OCI-M1 (cell line): ENCODE measurements around the gene PPP1R9A.

Source experiments
- DNase-seq: peaks from one replicate; lab custom pipeline; 2025; lab: John Stamatoyannopoulos, UW

PPP1R9A gene

DNA sequence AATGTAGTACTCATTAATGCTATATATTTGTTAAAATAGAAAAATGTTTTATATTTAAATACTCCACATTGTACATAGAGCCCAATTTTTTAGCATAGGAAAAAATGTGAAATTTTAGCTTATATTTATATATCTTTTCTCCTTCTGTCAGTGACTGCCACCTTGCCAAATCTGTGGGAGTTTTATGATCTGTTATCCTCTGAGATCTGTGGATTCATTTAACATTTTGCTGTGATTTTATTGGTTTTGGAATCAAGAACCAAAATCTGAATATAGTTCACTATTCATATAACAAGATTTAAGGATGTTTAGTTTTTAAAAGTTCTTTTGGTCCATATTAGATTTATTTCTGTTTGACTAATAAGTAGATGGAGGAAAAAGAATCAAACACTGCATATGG lies 127.9 kb downstream of the PPP1R9A start:
- DNase-seq: no peak

DNA sequence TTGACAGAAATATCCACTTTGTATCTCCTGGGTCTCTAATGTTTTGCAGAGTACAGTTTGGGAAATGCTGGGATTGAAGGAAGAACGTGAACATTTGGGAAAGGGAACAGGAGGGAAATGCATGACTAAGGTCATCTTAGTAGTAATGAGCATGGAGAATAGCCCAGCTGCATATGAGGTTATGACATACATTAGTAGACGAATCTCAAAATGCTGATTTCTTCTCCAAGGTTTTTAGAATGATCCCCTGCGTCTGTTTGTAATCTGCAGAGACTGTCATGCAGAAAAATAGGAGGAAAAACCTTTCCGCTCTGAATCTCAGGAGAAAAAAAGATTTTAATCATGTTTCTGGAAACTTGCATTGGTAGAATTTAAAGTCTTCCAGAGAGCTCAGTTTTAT lies 133.6 kb downstream of the PPP1R9A start:
- no peak for DNase-seq

DNA sequence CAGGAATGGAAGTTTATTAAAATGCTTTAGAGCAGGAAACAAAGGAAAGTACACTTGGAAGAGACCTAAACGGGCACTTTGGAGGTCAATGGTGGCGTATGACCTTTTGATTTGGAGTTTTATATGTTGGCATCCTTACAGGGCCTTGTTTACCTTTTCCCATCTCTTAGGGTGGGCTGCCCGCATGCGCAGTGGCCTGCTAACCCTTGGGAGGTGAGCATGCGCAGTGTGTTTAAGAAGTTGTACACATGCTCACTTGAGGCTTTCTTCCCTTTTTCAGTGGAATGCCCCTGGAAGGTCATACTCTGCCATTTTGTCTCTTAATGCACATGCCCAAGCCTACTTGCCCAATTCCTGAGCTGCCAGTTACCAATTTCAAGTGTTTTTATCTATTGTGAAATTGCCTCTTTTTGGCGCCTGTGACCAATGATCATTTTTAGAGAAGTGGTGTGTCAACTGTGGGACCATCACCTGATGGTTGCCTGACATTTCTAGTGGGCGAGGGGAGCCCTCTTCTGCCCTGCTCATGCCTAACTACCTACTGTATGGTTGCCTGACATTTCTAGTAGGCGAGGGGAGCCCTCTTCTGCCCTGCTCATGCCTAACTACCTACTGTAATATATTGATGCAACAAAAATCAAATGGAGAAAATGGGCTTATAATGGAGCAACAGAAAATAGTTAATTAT lies 138.0 kb downstream of the PPP1R9A start:
- DNase-seq: peak; percentile 71

DNA sequence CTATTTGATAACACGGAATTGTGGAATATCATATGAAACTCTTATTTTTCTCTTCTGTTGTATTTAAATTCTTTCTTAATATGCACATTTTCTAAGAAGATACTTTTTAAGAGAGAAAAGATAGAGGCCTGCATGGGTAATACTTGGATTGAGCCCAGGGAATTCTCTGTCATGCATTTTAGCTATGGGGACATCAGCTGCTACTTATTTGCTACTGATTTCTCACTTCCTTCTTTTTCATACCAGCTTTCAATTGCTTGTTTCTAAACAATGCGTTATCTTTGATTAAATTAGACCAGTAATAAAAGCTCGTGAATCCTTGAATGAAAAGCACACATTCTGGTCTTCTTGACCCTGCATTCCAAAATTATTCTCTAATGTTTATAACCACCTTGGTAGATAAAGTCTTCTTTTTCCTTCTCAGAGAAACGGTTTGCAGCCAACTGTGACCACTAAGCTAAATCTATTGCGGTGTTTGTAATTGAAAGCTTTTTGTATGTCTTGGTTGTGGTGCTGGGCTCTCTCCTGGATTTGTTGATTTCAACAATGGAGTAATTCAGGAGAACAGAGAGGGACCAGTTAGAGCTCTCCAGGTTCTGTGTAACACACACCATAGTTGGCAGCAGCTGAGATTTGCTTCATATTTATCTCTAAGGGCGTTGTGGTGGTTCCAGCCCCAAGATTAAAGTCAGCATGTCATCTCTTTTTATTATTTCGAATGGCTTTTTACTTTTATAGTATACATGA lies 139.3 kb downstream of the PPP1R9A start:
- DNase-seq: no peak

- no peak for DNase-seq
Observed at GRCh38 chr7:95047291-95047690, 139.9 kb downstream of the PPP1R9A start.

- no peak for DNase-seq
Observed at GRCh38 chr7:95052566-95053094, 145.2 kb downstream of the PPP1R9A start.

DNA sequence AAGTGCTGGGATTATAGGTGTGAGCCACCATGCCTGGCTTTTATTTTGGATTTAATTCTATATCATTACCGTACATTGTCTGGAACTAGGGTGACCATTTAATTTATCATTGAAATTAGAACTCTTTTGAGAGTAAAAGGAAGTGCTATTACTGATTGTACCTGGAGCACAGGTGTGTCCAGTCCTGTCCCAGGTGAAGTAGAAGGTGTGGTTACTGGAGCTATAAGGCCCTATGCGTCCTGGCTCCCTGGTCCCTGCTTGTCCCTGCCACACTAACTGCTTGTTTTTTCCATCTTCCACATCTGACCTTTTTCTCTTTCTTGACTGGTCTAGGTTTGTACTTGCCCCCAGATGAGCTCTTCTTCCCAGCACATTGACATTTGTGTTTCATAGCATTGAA lies 147.0 kb downstream of the PPP1R9A start:
- no peak for DNase-seq

GRCh38 chr7:95055295-95055694 lies 147.9 kb downstream of the PPP1R9A start:
- no peak for DNase-seq

- no peak for DNase-seq
Observed at GRCh38 chr7:95056107-95056739, 148.8 kb downstream of the PPP1R9A start.

DNA sequence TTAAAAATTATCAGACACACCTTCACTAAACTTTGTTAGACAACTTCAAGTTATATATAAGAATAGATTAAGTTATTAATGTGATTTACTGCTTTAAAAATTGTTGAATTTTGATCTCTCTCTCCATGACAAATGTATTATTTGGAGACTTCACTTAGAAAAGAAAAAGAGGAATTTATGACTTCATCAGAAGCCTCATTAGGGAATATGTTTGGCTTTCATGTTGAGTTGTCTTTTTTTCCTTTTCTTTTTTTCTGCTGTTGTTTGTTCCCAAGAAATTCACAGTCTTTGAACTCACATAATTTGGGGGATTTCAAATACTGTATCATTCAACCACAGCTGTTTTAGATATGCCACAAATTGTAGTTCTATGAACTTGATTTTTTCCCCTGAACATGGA lies 149.5 kb downstream of the PPP1R9A start:
- DNase-seq: no peak

DNA sequence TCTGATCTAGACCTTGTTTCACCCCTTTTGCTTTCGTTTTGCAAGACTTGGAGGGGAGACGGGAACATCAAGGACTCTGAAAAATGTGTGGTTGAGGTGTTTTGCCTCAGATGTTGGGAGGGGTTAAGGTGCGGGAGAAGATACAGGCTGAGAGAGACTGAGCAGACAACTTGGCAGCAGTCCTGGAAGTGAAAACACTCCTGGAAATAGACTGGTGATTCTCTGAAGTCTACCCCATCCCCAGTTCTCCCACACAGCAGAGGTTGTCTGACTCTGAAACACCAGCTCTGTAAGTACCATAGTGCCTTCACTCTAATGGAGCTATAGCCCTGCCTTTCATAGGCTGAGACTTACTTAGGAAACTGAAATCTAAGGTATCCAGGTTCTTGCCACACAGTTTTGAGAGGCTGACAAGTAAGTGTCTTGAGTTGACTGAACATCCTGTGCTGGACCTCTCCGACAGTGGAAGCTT lies 152.5 kb downstream of the PPP1R9A start:
- DNase-seq: no peak

GRCh38 chr7:95062901-95063300 lies 155.5 kb downstream of the PPP1R9A start:
- no peak for DNase-seq

DNA sequence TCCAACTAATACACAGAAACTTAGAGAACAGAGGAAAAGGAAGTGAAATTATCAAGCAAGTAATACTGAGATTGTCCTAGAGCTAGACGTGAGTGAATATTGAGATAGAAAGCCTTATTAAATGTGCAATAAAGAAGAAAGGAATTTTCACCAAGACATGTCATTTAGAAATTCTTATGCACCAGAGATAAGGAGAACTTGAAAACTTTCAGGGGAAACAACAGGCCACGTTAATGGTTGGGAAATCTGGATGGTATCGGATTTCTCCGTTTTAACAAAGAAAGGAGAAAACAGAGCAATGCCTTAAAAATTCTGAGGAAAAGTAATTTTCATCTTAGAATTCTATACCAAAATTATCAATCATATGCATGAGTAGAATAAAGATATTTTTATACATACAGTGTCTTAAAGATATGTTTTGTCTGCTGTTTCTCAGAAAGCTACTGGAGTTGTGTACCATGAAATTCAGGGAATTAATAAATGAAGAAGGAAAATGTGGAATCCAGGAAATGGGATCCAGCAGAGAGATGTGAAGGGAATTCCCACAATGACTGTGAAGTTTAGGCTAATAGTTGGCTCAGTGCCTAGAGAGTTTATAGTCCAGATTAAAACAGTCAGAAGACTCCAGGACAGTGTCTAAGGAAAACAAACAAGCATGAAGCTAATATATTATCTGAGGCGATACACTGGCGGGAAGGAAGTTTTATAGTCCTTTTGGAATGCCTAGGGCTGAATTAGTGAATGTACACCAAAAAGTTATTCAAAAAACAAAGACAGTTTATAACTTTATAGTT lies 159.5 kb downstream of the PPP1R9A start:
- no peak for DNase-seq

DNA sequence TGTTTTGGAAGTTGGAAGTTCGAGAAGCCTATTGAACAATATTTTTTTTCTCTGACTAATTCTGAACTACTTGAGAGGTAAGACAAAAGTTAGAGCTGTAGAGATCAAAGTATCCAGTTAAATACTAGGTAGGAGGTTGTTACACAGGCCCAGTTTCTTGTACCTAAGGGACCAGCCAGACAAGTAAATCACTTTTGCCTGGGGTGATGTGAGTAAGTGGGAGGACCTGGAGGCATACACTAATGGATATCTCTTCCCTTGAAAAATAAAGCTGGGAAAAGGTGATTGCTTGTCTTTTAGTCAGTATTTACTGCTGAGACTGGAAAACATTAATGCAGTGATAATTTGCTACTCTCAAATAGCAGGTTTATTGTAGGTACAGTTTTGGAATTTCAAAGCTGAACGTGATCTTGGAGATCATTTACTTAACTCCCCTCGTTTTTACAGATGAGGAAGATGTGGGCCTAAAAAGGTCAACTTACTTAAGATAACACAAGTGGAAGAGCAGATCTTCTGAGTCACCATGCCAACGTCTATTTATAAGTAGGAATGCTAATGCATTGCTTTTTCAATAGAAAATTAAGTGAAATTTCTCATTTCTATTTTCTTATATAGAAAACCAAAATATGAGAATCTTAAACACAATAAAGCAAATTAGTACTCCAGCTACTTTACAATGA lies 181.3 kb downstream of the PPP1R9A start:
- no peak for DNase-seq

- no peak for DNase-seq
Observed at GRCh38 chr7:95089414-95090315, 182.3 kb downstream of the PPP1R9A start.

DNA sequence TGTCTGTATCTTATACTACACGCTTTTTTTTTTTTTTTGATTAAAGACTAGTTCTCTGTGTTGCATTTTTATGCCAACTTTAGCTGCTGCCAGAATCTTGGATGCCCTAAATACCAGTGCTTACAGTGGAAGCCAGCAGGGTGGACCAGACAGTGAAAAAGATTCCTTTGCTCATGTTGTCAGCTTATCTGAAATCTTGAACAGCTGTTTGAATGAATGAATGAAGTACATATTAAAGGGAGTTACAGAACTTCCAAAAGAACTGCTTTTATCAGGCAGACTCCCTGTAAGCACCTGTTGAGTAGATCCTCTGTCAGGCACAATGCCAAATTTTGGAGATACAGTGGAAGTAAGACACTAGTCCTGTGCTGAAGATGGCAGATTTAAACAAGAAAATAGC lies 184.9 kb downstream of the PPP1R9A start:
- DNase-seq: no peak

GRCh38 chr7:95095259-95095965 lies 188.0 kb downstream of the PPP1R9A start:
- DNase-seq: no peak

DNA sequence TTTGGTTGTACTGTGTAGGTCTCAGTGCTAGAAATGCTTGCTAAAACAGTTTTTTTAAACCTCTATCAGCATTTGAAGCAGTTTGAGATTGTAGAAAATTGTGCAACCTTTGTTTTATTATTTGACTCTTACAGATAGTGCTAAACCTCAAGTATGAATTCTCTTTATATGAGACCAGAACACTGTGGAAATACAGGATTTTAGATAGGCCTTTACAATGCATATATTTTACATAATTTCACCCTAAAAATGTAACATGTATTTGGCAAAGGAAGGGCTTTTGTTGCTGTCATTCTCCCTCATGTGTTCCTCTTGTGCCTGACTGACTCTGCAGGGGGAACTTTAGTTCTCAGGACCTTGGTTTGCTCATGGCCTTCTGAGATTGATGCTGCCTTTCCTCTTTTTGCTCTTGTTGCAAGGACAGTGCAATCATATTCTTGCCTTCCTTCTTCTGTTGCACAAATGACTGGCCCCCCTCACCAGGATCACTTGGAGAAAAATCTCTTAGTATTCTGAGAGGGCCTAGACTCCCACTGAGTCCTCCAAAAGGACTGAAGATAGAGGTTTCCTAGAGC lies 188.7 kb downstream of the PPP1R9A start:
- no peak for DNase-seq

GRCh38 chr7:95097291-95097690 lies 189.9 kb downstream of the PPP1R9A start:
- DNase-seq: no peak
